Left lung (tissue), 10 donors: ENCODE results near the gene COX19. TPM values are rescaled to one million over a fixed set of nuclear protein-coding genes. Genes with fewer than 3 reads are reported as not detected.

ENCODE experiments used
- ATAC-seq: fragments of 200-7000 bp; cut with Tn5 transposase; one replicate; pipeline ENCODE4 v1.9.1; 2020; ENCODE audit warnings: moderate library complexity
- DNase-seq, 4 donors: peaks; one replicate each; pipeline ENCODE4 v3.0.0-alpha.2; 2013 to 2020
- H3K27ac ChIP-seq, 2 donors: fragments of 200-600 bp; sonication (generic) in 1 of 2; one replicate each; pipeline versions ENCODE4 v1.5.0 to v1.8.0; 2020 to 2021
- H3K27me3 ChIP-seq, 2 donors: fragments of 200-600 bp; sonication (generic) in 1 of 2; one replicate each; pipeline versions ENCODE4 v1.5.0 to v1.8.0; 2020 to 2021
- H3K36me3 ChIP-seq, 2 donors: fragments of 200-600 bp; sonication (generic) in 1 of 2; one replicate each; pipeline versions ENCODE4 v1.5.0 to v1.8.0; 2020 to 2021
- H3K4me1 ChIP-seq, 2 donors: fragments of 200-600 bp; one replicate each; pipeline ENCODE4 v1.8.0; 2021
- H3K4me3 ChIP-seq, 2 donors: fragments of 200-600 bp; sonication (generic) in 1 of 2; one replicate each; pipeline versions ENCODE4 v1.5.0 to v1.8.0; 2020 to 2021; ENCODE audit warnings: mild to moderate bottlenecking in 1 of 2
- H3K9me3 ChIP-seq, 2 donors: fragments of 200-600 bp; sonication (generic) in 1 of 2; one replicate each; pipeline versions ENCODE4 v1.5.0 to v1.8.0; 2020 to 2021
- CTCF ChIP-seq, 2 donors: fragments of 200-600 bp; sonication (generic) in 1 of 2; IDR thresholded peaks; one replicate each; pipeline versions ENCODE4 v1.5.0 to v1.8.0; 2021; ENCODE audit warnings: antibody characterized with exemption in 2 of 2
- intact Hi-C, 2 donors: fragments of 100-400 bp; cut with DNase I; formaldehyde crosslinking; loops; one replicate each; pipeline versions ENCODE4 v1.11.2 to v1.14.2; 2022
- polyA plus RNA-seq, 6 donors: library from polyadenylated mRNA; unstranded; fragments of 120-200 nt; gene quantifications; one replicate each; pipeline ENCODE4 v1.2.1, GENCODE V29; 2013; ENCODE audit not compliant: insufficient read length in 6 of 6
- total RNA-seq, 2 donors: library from RNA; stranded (reverse); fragmentation: NEBNext Ultra II Directional; extraction: Animal tissue kit (Norgen Biotek cat#: 25700); gene quantifications; one replicate each; pipeline ENCODE4 v1.2.1, GENCODE V29; 2021
- donor health status: DM: no; HTN: yes; CAD: no.
- donor health status: DM: no; HTN: no; CAD: no.

The COX19 gene
- total and polyA plus RNA-seq, 8 donors, result 9.1 to 18.1 (median 16.4) TPM

- H3K4me3 ChIP-seq, result no peak overlapping the region
- no peak for ATAC-seq
- no peak for TF ChIP-seq CTCF (IDR thresholded peaks at IDR 0.05)
- peaks cover 6 to 13% of the 10 kb centered on the region in 2 donors for H3K36me3 ChIP-seq
- intact Hi-C loops, result no loop called here
- peaks cover 17 to 32% of the 10 kb centered on the region in 2 donors for H3K4me1 ChIP-seq
- DNase-seq, result no peak
- peaks cover 0 to 2% of the 10 kb centered on the region in 2 donors for H3K27me3 ChIP-seq
- no peaks in the 10 kb centered on the region for H3K9me3 ChIP-seq
- H3K27ac ChIP-seq, result no peak overlapping the region
Observed at GRCh38 chr7:976901-977325, 1.6 kb upstream of the COX19 start.

- no peaks in the 10 kb centered on the region for H3K27me3 ChIP-seq
- no peaks in the 10 kb centered on the region for H3K9me3 ChIP-seq
- intact Hi-C loops, result no loop called here
- H3K27ac ChIP-seq, result peak overlapping the region in 1 of 2 donors; percentile 95
- DNase-seq, result peak in 1 of 4 donors; percentile 80
- peaks cover 17 to 35% of the 10 kb centered on the region in 2 donors for H3K4me1 ChIP-seq
- no peak for ATAC-seq
- H3K4me3 ChIP-seq, result peak overlapping the region; percentile 89 to 100
- TF ChIP-seq CTCF (IDR thresholded peaks at IDR 0.05), result no peak
- peaks cover 6 to 23% of the 10 kb centered on the region in 2 donors for H3K36me3 ChIP-seq
Observed at GRCh38 chr7:975702-976473, 539 bp upstream of the COX19 start.

GRCh38 chr7:974172-974571 is 1.2 kb downstream of the COX19 start:
- H3K36me3 ChIP-seq, result peaks cover 6 to 40% of the 10 kb centered on the region in 2 donors
- peak overlapping the region in 1 of 2 donors; percentile 95 for H3K27ac ChIP-seq
- TF ChIP-seq CTCF (IDR thresholded peaks at IDR 0.05), result no peak
- ATAC-seq, result no peak
- H3K4me3 ChIP-seq, result peak overlapping the region; percentile 89 to 100
- DNase-seq, result no peak
- H3K27me3 ChIP-seq, result no peaks in the 10 kb centered on the region
- intact Hi-C loops, result no loop called here
- no peaks in the 10 kb centered on the region for H3K9me3 ChIP-seq
- H3K4me1 ChIP-seq, result peaks cover 17 to 38% of the 10 kb centered on the region in 2 donors

GRCh38 chr7:973312-973711 is 2.0 kb downstream of the COX19 start:
- intact Hi-C loops, result no loop called here
- Histone ChIP-seq H3K4me1 (peaks cover 17 to 46% of the 10 kb centered on the region in 2 donors), H3K9me3 (no peaks in the 10 kb centered on the region), H3K27me3 (no peaks in the 10 kb centered on the region), H3K36me3 (peaks cover 6 to 49% of the 10 kb centered on the region in 2 donors), H3K27ac (no peak overlapping the region), H3K4me3 (peak overlapping the region in 1 of 2 donors; percentile 89)
- no peak for ATAC-seq
- DNase-seq, result no peak
- no peak for TF ChIP-seq CTCF (IDR thresholded peaks at IDR 0.05)

GRCh38 chr7:972676-973309 is 2.6 kb downstream of the COX19 start:
- intact Hi-C loops, result no loop called here
- no peak for ATAC-seq
- no peaks in the 10 kb centered on the region for H3K27me3 ChIP-seq
- H3K36me3 ChIP-seq, result peaks cover 6 to 54% of the 10 kb centered on the region in 2 donors
- peaks cover 17 to 48% of the 10 kb centered on the region in 2 donors for H3K4me1 ChIP-seq
- H3K27ac ChIP-seq, result no peak overlapping the region
- H3K9me3 ChIP-seq, result no peaks in the 10 kb centered on the region
- H3K4me3 ChIP-seq, result no peak overlapping the region
- no peak for DNase-seq
- TF ChIP-seq CTCF (IDR thresholded peaks at IDR 0.05), result no peak
